ENCODE data around the gene CLCN7.

Gene CLCN7

GRCh38 chr16:1460602-1461138, 14.2 kb downstream of the CLCN7 start:
- no peak for DNase-seq

DNA sequence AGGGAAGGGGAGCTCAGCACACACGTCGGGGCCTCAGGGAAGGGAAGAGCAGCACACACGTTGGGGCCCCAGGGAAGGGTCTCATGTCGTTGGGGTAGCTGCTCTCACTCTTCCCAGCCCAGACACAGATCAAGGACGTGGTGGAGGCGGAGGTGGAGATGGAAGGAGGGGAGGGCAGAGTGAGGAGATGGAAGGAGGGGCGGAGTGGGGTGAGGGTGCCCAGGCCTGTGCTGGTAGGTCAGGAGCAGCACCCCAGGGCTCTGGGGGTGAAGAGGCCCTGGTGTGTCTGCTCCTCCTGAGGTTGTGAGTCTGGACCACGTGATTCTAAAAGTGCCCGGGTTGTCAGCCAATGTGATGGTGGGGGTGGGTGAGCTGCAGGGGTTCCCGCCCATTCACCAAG, 14.9 kb downstream of the CLCN7 start:
- DNase-seq, result no peak

DNA sequence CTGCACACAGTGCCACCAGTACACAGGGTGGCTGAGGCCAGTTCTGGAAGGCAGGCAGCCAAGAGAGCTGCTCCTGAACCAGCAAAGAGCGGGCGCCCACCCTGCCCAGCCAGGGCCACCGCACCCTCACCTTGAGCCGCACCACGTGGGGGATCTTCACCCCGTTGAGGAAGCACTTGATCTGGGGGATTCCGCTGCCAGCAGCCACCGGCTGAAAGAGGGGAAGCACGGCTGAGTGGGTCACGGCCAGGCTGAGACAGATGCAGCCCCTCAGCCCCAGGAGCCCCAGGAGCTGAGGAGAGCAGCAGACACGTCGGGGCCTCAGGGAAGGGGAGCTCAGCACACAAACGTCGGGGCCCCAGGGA, 15.9 kb downstream of the CLCN7 start:
- DNase-seq, result no peak

GRCh38 chr16:1458336-1458976, 16.4 kb downstream of the CLCN7 start:
- no peak for DNase-seq

DNA sequence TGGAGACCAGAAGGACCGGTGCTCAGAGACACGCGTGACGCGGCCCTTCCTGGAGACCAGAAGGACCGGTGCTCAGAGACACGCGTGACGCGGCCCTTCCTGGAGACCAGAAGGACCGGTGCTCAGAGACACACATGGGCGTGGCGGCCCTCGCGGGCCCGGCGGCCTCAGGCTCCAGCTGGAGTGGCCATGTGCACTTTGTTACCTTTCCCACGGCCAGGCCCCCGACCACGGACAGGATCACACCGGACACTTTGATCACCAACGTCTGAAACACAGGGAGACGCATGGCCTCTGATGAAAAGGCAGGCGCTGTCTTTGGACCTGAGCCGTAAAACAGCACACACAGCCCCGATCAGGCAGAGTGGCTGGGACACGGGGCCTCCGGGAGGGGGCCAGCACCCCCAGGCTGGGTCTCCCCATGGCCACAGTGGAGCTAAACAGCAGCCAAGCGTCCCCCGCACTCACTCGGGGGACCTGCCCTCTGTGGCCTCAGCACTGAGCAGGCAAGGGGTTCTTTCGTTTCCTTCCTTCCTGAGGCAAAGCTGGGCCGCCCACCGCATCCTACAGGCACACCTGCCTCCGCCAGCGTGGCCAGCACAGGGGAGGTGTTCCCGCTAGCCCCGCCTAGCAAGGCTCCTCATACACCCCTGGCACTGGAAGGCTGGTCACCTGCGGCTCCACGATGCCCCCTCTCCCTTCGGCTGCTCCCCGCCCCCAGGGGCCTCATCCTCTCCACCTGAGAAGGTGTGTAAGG, 17.2 kb downstream of the CLCN7 start:
- DNase-seq, result no peak

DNA sequence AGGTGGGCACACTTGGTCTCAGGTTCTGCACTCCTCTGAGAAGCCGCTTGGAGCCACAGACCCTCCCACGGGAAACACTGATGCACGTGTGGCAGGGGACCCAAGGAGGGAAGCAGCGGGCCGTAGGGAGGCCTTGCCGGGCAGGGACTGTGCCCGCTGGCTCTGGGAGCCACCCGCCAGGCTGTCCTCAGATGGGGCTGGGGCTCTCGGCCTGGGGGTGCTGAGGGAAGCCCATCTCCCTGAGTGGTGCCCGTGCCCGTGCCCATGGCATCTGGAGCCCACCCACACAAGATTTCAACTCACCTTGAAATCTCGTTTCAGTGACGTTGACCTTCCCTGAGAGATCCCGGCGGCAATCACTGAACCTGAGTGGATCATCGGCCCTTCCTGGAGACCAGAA, 17.9 kb downstream of the CLCN7 start:
- DNase-seq, result no peak

GRCh38 chr16:1455190-1456171, 19.3 kb downstream of the CLCN7 start:
- no peak for DNase-seq

DNA sequence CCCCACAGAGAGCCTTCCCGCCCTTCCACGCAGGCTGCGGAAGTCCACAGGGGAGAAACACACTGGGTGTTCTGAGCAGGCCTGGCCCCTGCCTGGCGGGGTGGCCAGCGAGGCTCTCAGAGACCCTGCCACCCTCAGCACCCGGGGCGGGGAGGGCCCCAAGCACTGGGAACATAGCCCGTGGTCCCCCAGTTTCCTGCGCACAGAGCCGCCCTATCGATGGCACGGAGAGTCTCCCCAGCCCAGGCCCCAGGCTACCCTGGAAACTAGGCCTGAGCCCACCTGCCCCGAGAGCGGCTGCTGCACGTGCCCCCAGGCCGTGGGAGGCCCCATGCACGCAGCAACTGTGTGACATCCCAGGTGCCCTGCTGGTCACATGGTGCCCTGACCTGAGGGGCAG, 20.3 kb downstream of the CLCN7 start:
- DNase-seq, result no peak

GRCh38 chr16:1453316-1453715, 21.5 kb downstream of the CLCN7 start:
- no peak for DNase-seq

DNA sequence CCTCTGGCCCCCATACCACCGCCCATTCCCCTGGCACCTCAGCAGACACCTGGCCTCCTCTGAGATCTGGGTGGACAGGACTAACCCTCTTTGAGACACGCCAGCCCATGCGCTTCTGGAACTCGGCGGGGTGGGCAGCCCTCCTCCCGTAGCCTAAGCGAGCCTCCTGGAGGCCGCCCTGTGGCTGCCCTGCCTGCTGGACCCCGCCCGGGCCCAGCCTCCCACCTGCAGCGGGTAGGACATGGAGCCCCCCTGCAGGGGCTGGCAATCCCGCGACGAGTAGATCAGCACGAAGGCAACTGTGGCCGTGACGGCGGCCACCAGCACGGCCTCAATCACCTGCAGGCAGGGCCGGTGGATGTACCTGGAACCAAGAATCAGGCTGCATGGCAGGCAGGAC, 22.3 kb downstream of the CLCN7 start:
- no peak for DNase-seq

GRCh38 chr16:1451702-1452392, 23.0 kb downstream of the CLCN7 start:
- DNase-seq, result no peak

- no peak for DNase-seq
Observed at GRCh38 chr16:1450841-1451240, 24.0 kb downstream of the CLCN7 start.

DNA sequence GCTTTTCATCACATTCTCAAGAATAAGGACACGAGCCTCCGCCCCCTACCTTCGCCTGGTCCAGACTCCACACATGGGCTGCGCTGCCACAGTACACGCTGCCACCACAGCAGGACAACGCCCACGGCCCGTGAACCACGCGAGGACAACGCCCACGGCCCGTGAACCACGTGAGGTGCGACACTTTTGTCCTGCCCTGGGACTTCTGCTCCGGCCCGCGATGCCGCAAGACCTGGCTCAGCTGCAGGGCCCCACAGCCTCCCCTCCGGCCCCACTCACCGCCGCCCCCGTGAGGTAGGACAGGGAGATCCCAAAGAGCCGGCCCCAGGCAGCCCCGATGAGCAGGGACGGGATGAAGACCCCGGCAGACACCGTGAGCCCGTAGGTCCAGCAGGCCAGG, 24.6 kb downstream of the CLCN7 start:
- DNase-seq, result no peak

DNA sequence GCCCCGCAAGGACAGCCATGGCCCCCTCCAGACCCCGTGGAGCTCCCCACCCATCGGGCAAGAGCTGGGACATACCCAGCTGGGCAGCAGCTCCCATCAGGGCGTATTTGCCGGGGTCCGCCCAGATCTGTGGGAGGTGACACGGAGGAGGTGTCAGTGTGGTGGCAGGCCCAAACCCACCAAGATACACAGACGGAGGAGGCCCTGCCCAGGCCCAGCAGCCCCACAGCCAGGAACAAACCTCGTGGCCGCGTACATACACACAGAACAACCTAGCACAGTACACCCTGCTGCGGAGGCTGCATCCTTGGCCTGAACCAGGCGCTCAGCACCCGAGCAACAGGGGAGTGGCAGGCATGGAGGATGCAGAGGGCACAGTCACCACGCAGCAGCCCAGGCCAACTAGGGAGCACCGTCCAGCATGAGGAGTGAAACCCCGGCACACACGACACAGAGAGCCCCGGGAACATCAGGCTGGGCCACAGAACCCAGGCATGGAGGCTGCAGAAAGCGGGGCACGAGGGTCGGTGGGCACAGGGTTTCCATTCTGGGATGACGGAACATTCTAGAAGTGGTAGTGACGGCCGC, 25.5 kb downstream of the CLCN7 start:
- DNase-seq, result no peak

DNA sequence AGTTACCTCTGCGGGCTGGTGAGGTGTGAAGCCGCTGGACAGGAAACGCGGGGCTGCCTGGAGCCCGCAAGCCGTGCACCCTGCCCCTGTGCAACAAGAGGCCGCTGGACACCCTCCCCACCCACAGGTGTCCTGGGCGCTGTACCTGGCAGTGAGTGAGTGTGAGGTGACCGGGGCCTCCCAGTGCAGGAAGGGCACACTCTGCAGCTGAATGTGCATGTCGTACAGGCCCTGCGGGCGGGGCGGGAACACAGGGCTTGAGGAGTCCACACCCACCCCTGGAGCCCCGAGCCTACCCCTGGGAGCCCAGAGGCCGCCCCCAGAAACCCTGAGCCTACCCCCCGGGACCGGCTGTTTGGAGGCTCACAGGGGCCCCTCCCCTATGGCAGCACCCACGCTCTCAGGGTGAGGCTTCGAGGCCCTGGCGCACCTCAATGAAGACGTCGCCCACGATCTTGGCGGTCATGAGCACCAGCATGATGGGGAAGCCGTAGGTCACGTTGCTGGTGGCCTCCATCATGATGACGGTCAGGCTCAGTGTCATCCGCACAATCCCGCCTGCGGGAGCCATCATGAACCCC, 26.2 kb downstream of the CLCN7 start:
- no peak for DNase-seq

GRCh38 chr16:1447965-1448364, 26.9 kb downstream of the CLCN7 start:
- no peak for DNase-seq

DNA sequence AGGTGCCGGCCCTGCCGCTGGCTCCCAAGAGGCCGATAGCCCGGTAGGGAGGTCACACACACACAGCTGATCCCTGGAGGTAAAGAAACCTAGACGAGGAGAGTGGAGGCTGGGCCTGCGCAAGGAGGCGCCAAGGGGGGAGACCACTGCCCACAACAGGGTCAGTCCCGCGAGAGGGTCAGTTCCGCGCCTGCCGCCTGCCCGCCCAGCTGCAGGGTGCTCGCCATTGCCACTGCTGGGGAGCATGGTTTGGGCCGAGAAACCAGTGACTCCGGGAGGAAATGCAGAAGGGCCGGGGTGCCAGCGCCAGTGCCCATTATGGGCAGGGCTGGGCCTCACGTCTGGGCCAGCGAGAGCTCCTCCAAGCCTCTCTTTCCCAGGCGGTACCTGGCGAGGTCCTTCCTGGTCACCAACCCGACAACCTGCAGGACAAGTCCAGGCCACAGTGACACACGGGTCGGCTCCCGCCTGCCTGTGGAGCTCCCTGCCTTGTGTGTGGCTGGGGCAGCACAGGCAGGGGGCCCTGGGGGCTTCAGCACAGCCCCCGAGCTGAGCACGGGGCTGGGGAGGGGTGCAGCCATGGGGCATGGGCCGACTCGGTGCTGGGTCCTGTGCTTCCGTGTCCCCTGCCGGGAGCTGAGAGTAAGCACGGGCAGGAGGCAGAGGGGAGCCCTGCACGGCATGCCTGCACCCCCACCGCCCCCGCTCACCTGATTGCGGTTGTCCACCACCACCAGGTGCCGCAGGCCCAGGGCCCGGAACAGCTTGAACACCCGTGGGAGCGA, 28.3 kb downstream of the CLCN7 start:
- DNase-seq, result no peak

GRCh38 chr16:1445518-1446203, 29.2 kb downstream of the CLCN7 start:
- DNase-seq, result no peak

GRCh38 chr16:1444730-1445517, 29.9 kb downstream of the CLCN7 start:
- DNase-seq, result no peak
